GM23338 (cell line): ENCODE results near the gene MAD2L2. TPM values are rescaled to one million over a fixed set of nuclear protein-coding genes. Genes with fewer than 3 reads are reported as not detected.

Experiments used
- ATAC-seq: fragments of 200-7000 bp; cut with Tn5 transposase; 3 replicates; pipeline ENCODE4 v1.9.1; 2020
- DNase-seq: peaks from one replicate; pipeline ENCODE4 v3.0.0-alpha.2; 2015; ENCODE audit warnings: low spot score
- H2AFZ ChIP-seq: fragments of 200-600 bp; sonication (generic); 2 replicates; pipeline ENCODE4 v1.8.0; 2016; ENCODE audit warnings: antibody characterized with exemption, mild to moderate bottlenecking, moderate library complexity
- H3F3A ChIP-seq: fragments of 200-600 bp; sonication (generic); replicated peaks from 2 replicates; pipeline ENCODE4 v1.8.0; 2017; ENCODE audit warnings: antibody characterized with exemption, mixed run types, low read depth
- H3K27ac ChIP-seq: fragments of 200-600 bp; sonication (generic); 2 replicates; pipeline ENCODE4 v1.6.1; 2016; ENCODE audit warnings: low read depth
- H3K27me3 ChIP-seq: fragments of 200-600 bp; sonication (generic); 2 replicates; pipeline ENCODE4 v1.8.0; 2016; ENCODE audit warnings: mild to moderate bottlenecking, mixed run types, moderate library complexity; ENCODE audit not compliant: insufficient read depth
- H3K36me3 ChIP-seq: fragments of 200-600 bp; sonication (generic); 2 replicates; pipeline ENCODE4 v1.8.0; 2016; ENCODE audit warnings: mild to moderate bottlenecking; ENCODE audit not compliant: insufficient read depth
- H3K4me1 ChIP-seq: fragments of 200-600 bp; sonication (generic); 2 replicates; pipeline ENCODE4 v1.8.0; 2016; ENCODE audit warnings: mild to moderate bottlenecking, moderate library complexity; ENCODE audit not compliant: insufficient read depth
- H3K4me2 ChIP-seq: fragments of 200-600 bp; sonication (generic); 2 replicates; pipeline ENCODE4 v1.7.1; 2017; ENCODE audit warnings: mixed run types
- H3K4me3 ChIP-seq: fragments of 200-600 bp; sonication (generic); 2 replicates; pipeline ENCODE4 v1.6.1; 2016; ENCODE audit warnings: mixed run types
- H3K79me2 ChIP-seq: fragments of 200-600 bp; sonication (generic); replicated peaks from 2 replicates; pipeline ENCODE4 v1.8.0; 2017; ENCODE audit warnings: mild to moderate bottlenecking; ENCODE audit not compliant: insufficient read depth
- H3K9me2 ChIP-seq: fragments of 200-600 bp; sonication (generic); 2 replicates; pipeline ENCODE4 v1.8.0; 2017; ENCODE audit not compliant: insufficient read depth
- H4K20me1 ChIP-seq: fragments of 200-600 bp; sonication (generic); replicated peaks from 2 replicates; pipeline ENCODE4 v1.8.0; 2017; ENCODE audit warnings: mild to moderate bottlenecking; ENCODE audit not compliant: insufficient read depth
- H3K27ac Mint-ChIP-seq: 2 replicates; pipeline ENCODE4 v1.8.0; 2020; ENCODE audit warnings: inconsistent platforms, mild to moderate bottlenecking, moderate library complexity, mixed read lengths
- H3K27me3 Mint-ChIP-seq: 3 replicates; pipeline ENCODE4 v1.8.0; 2022; ENCODE audit warnings: low read depth, mild to moderate bottlenecking, moderate library complexity, mixed read lengths, inconsistent platforms; ENCODE audit not compliant: insufficient read depth, poor library complexity
- H3K36me3 Mint-ChIP-seq: 3 replicates; pipeline ENCODE4 v1.8.0; 2021; ENCODE audit warnings: low read depth, mild to moderate bottlenecking, inconsistent platforms, moderate library complexity, mixed read lengths
- H3K4me1 Mint-ChIP-seq: 3 replicates; pipeline ENCODE4 v1.8.0; 2020; ENCODE audit warnings: mild to moderate bottlenecking, inconsistent platforms, mixed read lengths
- H3K4me3 Mint-ChIP-seq: 3 replicates; pipeline ENCODE4 v1.8.0; 2021; ENCODE audit warnings: moderate library complexity, mild to moderate bottlenecking, inconsistent platforms, mixed read lengths
- H3K9me3 Mint-ChIP-seq: 3 replicates; pipeline ENCODE4 v1.8.0; 2020; ENCODE audit warnings: moderate library complexity, mild to moderate bottlenecking, inconsistent platforms, mixed read lengths
- CREB1 ChIP-seq: fragments of 250-450 bp; sonication (Bioruptor Pico); IDR thresholded peaks from 2 replicates; pipeline ENCODE4 v1.5.0; 2020; ENCODE audit warnings: low read depth, mild to moderate bottlenecking, moderate library complexity
- CTCF ChIP-seq, 2 experiments: fragments of 200-600 bp in 1 of 2; sonication (generic) in 1 of 2; conservative IDR thresholded peaks; 2 replicates each; pipeline versions ENCODE4 v1.5.1 to v1.6.1; 2016 to 2017; ENCODE audit warnings: antibody characterized with exemption in 2 of 2, low read depth in 2 of 2, mild to moderate bottlenecking in 2 of 2, moderate library complexity in 1 of 2
- ETS1 ChIP-seq: IDR thresholded peaks from 2 replicates; pipeline ENCODE4 v1.6.1; 2016; ENCODE audit warnings: antibody characterized with exemption
- EZH2 ChIP-seq: fragments of 200-600 bp; sonication (generic); IDR thresholded peaks from one replicate; pipeline ENCODE4 v1.8.0; 2017; ENCODE audit warnings: antibody characterized with exemption, mild to moderate bottlenecking, low read depth; ENCODE audit not compliant: unreplicated experiment
- EZH2phosphoT487 ChIP-seq: fragments of 200-600 bp; sonication (generic); IDR thresholded peaks from one replicate; pipeline ENCODE4 v1.8.1; 2018; ENCODE audit warnings: antibody characterized with exemption; ENCODE audit not compliant: unreplicated experiment
- JUNB ChIP-seq: IDR thresholded peaks from one replicate; pipeline ENCODE4 v1.6.1; 2016; ENCODE audit warnings: antibody characterized with exemption; ENCODE audit not compliant: unreplicated experiment
- NANOG ChIP-seq: IDR thresholded peaks from 2 replicates; pipeline ENCODE4 v1.6.1; 2016; ENCODE audit warnings: antibody characterized with exemption, borderline replicate concordance
- POLR2AphosphoS5 ChIP-seq: IDR thresholded peaks from 2 replicates; pipeline ENCODE4 v1.6.1; 2016; ENCODE audit warnings: antibody characterized with exemption, low read depth
- REST ChIP-seq: IDR thresholded peaks from one replicate; pipeline ENCODE4 v1.6.1; 2018; ENCODE audit warnings: antibody characterized with exemption; ENCODE audit not compliant: unreplicated experiment
- STAT1 ChIP-seq: IDR thresholded peaks from one replicate; pipeline ENCODE4 v1.6.1; 2016; ENCODE audit warnings: antibody characterized with exemption; ENCODE audit not compliant: unreplicated experiment
- ZNF114 ChIP-seq: fragments of 250-450 bp; sonication (Bioruptor Pico); IDR thresholded peaks from 2 replicates; pipeline ENCODE4 v1.5.0; 2020; ENCODE audit warnings: mild to moderate bottlenecking, moderate library complexity
- ZNF331 ChIP-seq: fragments of 250-450 bp; sonication (Bioruptor Pico); IDR thresholded peaks from 2 replicates; pipeline ENCODE4 v1.5.0; 2020; ENCODE audit warnings: low read depth, mild to moderate bottlenecking, moderate library complexity
- ZNF462 ChIP-seq: fragments of 250-450 bp; sonication (Bioruptor Pico); IDR thresholded peaks from 2 replicates; pipeline ENCODE4 v1.5.0; 2020; ENCODE audit warnings: mild to moderate bottlenecking, moderate library complexity
- polyA plus RNA-seq: library from polyadenylated mRNA; unstranded; fragments of >200 nt; fragmentation: Nextera tagmentation; extraction: Ambion mirVana; gene quantifications from 2 replicates; pipeline ENCODE4 v1.2.1, GENCODE V29; 2016
- total RNA-seq: library from RNA; depleted of rRNA; stranded (reverse); fragments of >200 nt; shearing (Covaris generic); gene quantifications from 2 replicates; pipeline ENCODE4 v1.2.3, GENCODE V29; 2014

Gene MAD2L2
- total and polyA plus RNA-seq, 2 experiments from 2014 or later, result 498 to 552 TPM

- DNase-seq, result no peak
- no peaks in the 10 kb centered on the region for H3K27me3 ChIP-seq
- H2AFZ ChIP-seq, result no peak overlapping the region
- no peak for ATAC-seq
- Mint-ChIP-seq H3K9me3 (no peaks in the 10 kb centered on the region; the same call in 2 of the 3 replicates), H3K27me3 (peaks cover 14% of the 10 kb centered on the region), H3K36me3 (peaks cover 41% of the 10 kb centered on the region), H3K4me1 (peaks cover 63% of the 10 kb centered on the region), H3K27ac (peak overlapping the region; percentile 96), H3K4me3 (peak overlapping the region; percentile 4; the same call in 1 of the 3 replicates)
- H3K9me2 ChIP-seq, result no peaks in the 10 kb centered on the region
- peak overlapping the region; percentile 59 for H3K4me2 ChIP-seq
- H3K79me2 ChIP-seq, result peaks cover 77% of the 10 kb centered on the region
- peak overlapping the region; percentile 97 for H3K27ac ChIP-seq
- peaks cover 54% of the 10 kb centered on the region for H3F3A ChIP-seq
- no peak for TF ChIP-seq STAT1
- TF ChIP-seq CTCF (conservative IDR thresholded peaks at IDR 0.05; ENCODE audit: low read depth in 2 of 2), result no peak
- no peak for TF ChIP-seq ETS1
- no peak for TF ChIP-seq EZH2
- TF ChIP-seq POLR2AphosphoS5, result no peak
- TF ChIP-seq JUNB, result no peak
- no peak for TF ChIP-seq NANOG
- no peak for TF ChIP-seq EZH2phosphoT487
- no peak for TF ChIP-seq REST
- TF ChIP-seq ZNF462 (CRISPR knock-in tag), result no peak
- no peak for TF ChIP-seq ZNF114 (CRISPR knock-in tag)
- no peak for TF ChIP-seq ZNF331 (CRISPR knock-in tag)
- TF ChIP-seq CREB1 (CRISPR knock-in tag), result no peak
- peaks cover 14% of the 10 kb centered on the region for H4K20me1 ChIP-seq
- H3K4me1 ChIP-seq, result peaks cover 65% of the 10 kb centered on the region
- no peak overlapping the region for H3K4me3 ChIP-seq
- no peaks in the 10 kb centered on the region; the same call in 1 of the 2 replicates for H3K36me3 ChIP-seq
These were observed 3.1 kb upstream of the MAD2L2 start for GRCh38 chr1:11684070-11684469.
